ENCODE measurements around the gene RDX.
"Not testable (repeated sequence)": the region's sequence is repeated elsewhere in the genome, so short reads cannot be mapped to it uniquely, and the experiment has no call there.

- not testable (repeated sequence) for TF ChIP-seq POLR2A (IDR thresholded peaks at IDR 0.05; ENCODE audit: low read length); GATA1 (IDR thresholded peaks at IDR 0.05; ENCODE audit: low read depth, low read length)
These were observed 102.1 kb downstream of the RDX start for GRCh38 chr11:110194211-110194766.

All from erythroblast (primary cell).